NCI-H510A (cell line): Measurements from ENCODE around the gene TTLL11.

ENCODE experiments used
- DNase-seq: peaks from one replicate; lab custom pipeline; 2025; lab: John Stamatoyannopoulos, UW

The TTLL11 gene

DNA sequence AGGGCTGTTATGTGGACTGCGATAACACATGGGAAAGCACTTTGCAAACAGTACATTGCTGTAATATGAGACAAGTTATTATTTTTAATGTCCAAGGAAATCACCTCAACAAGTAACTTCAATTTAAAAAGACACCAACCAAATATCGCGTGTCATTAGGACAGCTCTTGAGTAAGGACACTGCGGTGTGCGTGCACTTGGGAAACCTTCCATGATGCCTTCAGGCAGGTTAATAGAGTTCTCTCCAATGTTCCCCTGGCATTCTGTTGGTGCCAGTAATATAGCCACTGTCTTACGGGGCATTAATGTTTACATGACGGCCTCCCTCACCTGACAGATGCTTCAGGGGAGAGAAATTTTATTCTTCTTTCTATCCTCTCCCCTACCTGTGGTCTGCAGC, 42.9 kb downstream of the TTLL11 start:
- DNase-seq: no peak

DNA sequence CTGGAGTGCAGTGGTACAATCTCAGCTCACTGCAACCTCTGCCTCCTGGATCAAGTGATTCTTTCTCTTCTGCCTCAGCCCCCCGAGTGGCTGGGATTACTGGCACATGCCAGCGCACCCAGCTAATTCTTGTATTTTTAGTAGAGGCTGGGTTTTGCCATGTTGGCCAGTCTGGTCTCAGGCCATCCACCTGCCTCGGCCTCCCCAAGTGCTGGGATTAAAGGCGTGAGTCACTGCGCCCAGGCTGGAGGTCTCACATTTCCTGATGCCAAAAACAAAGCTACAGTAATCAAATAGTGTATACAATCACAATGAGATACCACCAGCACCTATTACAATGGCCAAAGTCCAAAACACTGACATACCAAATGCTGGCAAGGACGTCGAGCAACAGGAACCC, 51.1 kb downstream of the TTLL11 start:
- no peak for DNase-seq

- no peak for DNase-seq
Observed at GRCh38 chr9:122040561-122041242, 52.4 kb downstream of the TTLL11 start.

DNA sequence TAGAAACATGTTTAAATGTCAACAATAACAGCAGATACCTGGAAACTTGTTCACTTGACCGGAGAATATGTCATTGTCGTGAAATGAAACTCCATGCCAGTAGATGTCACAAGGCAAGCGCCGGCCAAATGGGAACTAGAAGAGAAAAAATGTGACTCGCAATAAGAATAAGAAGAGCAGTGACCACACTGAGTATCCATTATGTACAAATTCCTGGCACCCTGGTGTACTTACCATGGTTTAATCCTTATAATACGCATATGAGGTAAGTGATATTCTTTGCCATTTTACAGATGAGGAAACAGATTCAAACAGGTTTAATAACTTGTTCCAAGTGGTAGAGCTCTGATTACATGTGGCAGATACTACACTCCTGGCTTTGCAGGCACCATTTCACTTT, 53.9 kb downstream of the TTLL11 start:
- no peak for DNase-seq

GRCh38 chr9:122036988-122037387, 56.1 kb downstream of the TTLL11 start:
- no peak for DNase-seq

GRCh38 chr9:122036408-122036807, 56.7 kb downstream of the TTLL11 start:
- DNase-seq: no peak

GRCh38 chr9:122033775-122034373, 59.2 kb downstream of the TTLL11 start:
- DNase-seq: no peak

GRCh38 chr9:122032346-122032745, 60.8 kb downstream of the TTLL11 start:
- no peak for DNase-seq

DNA sequence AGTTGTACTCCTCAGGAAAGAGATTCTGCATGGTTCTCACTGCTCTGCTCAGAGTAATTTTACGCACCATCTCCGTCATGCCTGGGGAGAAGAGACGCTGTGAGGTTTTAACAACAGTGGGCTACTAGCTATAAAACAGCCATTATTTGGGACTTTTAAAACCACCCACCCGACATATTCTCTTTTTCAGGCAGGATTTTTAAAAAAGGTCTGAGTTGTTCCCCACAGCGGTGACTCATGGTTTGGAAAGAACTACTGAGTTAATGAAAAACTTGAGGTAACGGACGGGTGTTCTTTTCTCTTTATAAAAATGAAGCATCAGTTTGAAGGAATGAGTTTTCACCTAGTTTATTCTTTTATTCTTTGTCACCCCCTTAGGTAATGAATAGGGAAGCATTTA, 61.3 kb downstream of the TTLL11 start:
- DNase-seq: no peak

- no peak for DNase-seq
Observed at GRCh38 chr9:122031157-122031556, 62.0 kb downstream of the TTLL11 start.

GRCh38 chr9:122030357-122030756, 62.8 kb downstream of the TTLL11 start:
- DNase-seq: no peak

GRCh38 chr9:122029898-122030297, 63.2 kb downstream of the TTLL11 start:
- no peak for DNase-seq

- DNase-seq: no peak
Observed at GRCh38 chr9:122028089-122028488, 65.0 kb downstream of the TTLL11 start.

DNA sequence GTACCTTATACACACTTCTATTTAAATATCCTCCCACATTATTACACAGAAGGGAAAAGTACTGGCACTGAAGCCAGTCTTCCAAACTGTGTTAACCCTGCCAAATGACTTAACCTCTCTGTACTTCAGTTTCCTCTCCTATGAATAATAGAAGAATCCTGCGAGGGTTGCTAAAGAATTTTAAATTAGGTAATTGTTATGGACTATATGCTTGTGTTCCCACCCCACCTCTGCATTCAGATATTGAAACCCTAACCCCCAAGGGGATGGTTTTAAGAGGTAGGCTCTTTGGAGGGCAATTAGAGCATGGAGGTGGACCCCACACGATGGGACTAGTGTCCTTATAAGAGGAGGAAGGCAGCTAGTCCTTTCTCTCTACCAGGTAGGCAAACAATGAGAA, 72.7 kb downstream of the TTLL11 start:
- DNase-seq: no peak

DNA sequence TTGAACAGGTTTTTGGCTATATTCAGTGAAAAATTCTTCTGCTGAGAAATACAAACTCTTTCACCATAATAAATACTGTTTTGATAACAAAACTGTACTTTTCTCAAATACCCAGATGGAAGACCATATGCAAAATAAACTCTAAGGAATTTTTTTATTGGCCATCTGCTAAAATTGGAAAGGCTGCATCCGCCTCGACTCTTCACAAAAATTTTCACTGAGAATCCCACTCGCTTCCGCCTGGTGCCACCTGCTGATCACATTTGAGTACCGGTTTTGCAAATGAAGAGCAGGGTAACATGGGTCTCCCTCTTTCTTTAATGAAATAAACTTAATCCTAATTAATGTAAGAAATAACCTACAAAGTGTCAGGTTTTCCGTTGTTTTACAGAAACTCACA, 76.4 kb downstream of the TTLL11 start:
- no peak for DNase-seq

GRCh38 chr9:122016309-122016708, 76.8 kb downstream of the TTLL11 start:
- DNase-seq: no peak

DNA sequence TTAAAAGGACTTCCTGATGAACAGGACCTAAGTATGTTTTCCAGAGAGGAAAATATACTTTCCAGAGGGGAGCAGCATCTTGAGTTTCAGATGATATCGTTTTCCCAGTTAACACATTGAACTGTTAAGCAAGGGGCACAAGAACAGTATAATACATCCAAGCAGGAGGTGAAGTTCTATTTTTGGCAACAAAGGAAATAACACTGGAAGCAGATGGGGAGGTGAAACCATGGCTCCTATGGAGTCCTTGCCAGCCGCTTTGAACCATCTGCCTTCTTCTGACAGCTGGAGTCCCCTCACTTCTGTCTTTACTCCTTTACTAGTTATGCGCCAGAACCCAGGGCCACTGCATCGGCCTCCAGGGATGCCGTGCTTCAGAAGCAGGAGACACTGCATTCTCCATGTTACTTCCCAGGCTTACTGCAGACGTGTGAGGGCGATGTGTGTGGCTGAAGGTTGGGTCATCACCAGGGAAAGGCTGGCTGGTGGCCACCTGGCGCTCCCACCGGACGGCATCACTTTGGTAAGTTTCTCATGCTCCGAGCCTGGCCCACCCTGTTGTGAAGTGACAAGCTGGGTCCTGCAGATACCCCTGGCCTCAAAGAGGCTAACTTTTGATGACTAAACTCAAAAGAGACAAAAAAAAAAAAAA, 77.8 kb downstream of the TTLL11 start:
- DNase-seq: no peak

- no peak for DNase-seq
Observed at GRCh38 chr9:122011818-122012498, 81.2 kb downstream of the TTLL11 start.

GRCh38 chr9:122008559-122008958, 84.5 kb downstream of the TTLL11 start:
- no peak for DNase-seq

DNA sequence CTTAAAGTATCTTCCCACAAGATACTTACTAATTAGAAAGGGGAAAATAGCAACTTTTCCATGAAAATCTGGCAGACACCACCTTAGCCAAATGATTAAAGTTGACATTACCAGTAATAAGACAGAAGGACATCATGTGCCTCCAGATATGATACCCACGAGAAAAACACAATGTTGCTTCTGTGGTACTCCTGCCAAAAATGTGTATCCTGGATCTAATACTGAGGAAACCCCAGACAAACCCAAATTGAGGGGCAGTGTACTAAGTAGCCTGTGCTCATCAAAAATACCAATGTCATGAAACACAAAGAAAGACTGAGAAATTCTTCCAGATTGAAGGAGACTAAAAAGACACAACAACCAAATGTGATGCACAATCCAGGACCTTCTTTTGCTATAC, 85.3 kb downstream of the TTLL11 start:
- no peak for DNase-seq

DNA sequence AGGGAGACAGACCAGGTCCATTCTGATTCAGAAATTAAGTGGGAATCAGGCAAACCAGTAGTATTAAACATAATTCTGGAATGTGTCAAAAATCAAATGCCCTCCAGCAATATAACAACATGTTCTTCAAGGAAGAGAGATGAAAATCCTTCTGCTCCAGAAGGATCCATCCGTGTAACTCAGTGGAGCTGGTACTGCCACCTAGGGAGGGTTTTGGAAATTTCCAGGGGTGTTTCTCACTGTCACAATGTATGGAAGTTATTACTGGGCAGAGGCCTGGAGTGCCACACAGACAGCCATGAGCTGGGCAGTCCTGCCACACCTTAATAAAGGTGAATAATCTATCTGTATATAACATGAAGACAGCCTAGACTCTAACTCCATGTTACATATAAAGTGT, 87.5 kb downstream of the TTLL11 start:
- no peak for DNase-seq

DNA sequence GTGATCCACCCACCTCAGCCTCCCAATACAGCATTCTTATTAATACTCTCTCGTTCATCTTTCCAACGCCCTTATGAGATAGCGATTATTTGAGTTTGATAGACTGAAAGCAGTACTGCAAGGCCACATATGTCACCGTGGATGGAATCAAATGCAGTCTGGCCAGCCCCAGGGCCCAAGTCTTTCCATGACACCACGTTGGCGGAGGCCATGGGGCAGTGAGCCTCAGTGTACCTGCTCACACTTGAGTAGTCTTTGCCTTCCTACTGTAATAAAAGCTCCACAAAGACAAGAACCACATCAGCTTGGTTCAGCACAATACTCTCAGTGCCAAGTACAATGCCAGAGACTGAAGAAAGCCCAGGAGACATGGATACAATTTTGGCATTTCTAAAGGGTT, 88.5 kb downstream of the TTLL11 start:
- DNase-seq: no peak
